ENCODE results near the gene SKA3.

Gene SKA3

GRCh38 chr13:21111546-21111945 is 64.8 kb downstream of the SKA3 start:
- no peak for DNase-seq (ENCODE audit: low read depth)

- no peak for DNase-seq (ENCODE audit: low read depth)
Measured at GRCh38 chr13:21109168-21109567, 67.2 kb downstream of the SKA3 start.

GRCh38 chr13:21106089-21106488 is 70.3 kb downstream of the SKA3 start:
- no peak for DNase-seq (ENCODE audit: low read depth)

GRCh38 chr13:21104199-21105019 is 71.9 kb downstream of the SKA3 start:
- no peak for DNase-seq (ENCODE audit: low read depth)
